ENCODE measurements around the gene SLC26A9. TPM values are rescaled to one million over a fixed set of nuclear protein-coding genes. Genes with fewer than 3 reads are reported as not detected.
A peak's percentile ranks its signal among the peaks of the same experiment; 100 is the strongest.

SLC26A9 gene
- total and polyA plus RNA-seq, 2 of the 4 experiments (the other 2 are of a cell fraction): not detected

GRCh38 chr1:205972491-205973168 lies 29.4 kb upstream of the SLC26A9 start:
- ChIA-PET CTCF (no interaction called here), POLR2A (ENCODE audit: unreplicated experiment) (no interaction called here)
- TF ChIP-seq CTCF (conservative IDR thresholded peaks at IDR 0.05; ENCODE audit: low read depth, low read length): no peak
- no peak for TF ChIP-seq RCOR1 (IDR thresholded peaks at IDR 0.05; ENCODE audit: insufficient replicate concordance, low read length)
- Histone ChIP-seq H3K18ac (ENCODE audit: low read depth, low read length) (no peak overlapping the region), H4K8ac (ENCODE audit: low read depth in 2 of 2, low read length in 2 of 2) (no peak overlapping the region), H2BK15ac (ENCODE audit: low read depth, low read length) (no peak overlapping the region), H2AK9ac (replicated peaks; ENCODE audit: low read depth, low read length, poor library complexity) (peak overlapping the region; percentile 17), H3K36me3 (ENCODE audit: control insufficient read depth, insufficient read depth, low read length) (no peaks in the 10 kb centered on the region), H3K56ac (ENCODE audit: extremely low read depth, insufficient read depth, low read length) (no peak overlapping the region), H3K9me1 (ENCODE audit: insufficient read depth, low read length) (peaks cover 27% of the 10 kb centered on the region), H4K20me1 (ENCODE audit: insufficient read depth, low read length) (no peaks in the 10 kb centered on the region; the same call in 1 of the 2 replicates), H3K4me2 (ENCODE audit: low read depth, low read length) (no peak overlapping the region), H3K4ac (ENCODE audit: low read depth, low read length) (no peak overlapping the region; the same call in 1 of the 2 replicates), H2AK5ac (ENCODE audit: low read depth, low read length) (peak overlapping the region; percentile 43; the same call in 1 of the 2 replicates), H3K4me3 (ENCODE audit: insufficient read depth, low read depth, low read length) (no peak overlapping the region), H4K91ac (ENCODE audit: insufficient read depth, low read depth, low read length) (no peak overlapping the region), H3K23ac (ENCODE audit: low read depth, low read length) (peak overlapping the region; percentile 50; the same call in 1 of the 2 replicates), H3K9me3 (ENCODE audit: control insufficient read depth, insufficient read depth, low read length) (no peaks in the 10 kb centered on the region), H2AFZ (replicated peaks; ENCODE audit: low read length, poor library complexity) (peak overlapping the region; percentile 64), H2BK5ac (ENCODE audit: low read depth, low read length, poor library complexity, severe bottlenecking) (peak overlapping the region; percentile 54), H3K79me1 (ENCODE audit: low read depth in 1 of 2, low read length in 2 of 2) (no peaks in the 10 kb centered on the region), H2BK20ac (ENCODE audit: low read depth, low read length) (no peak overlapping the region), H2BK120ac (ENCODE audit: low read depth, low read length) (no peak overlapping the region), H3K14ac (replicated peaks; ENCODE audit: low read depth, low read length) (peak overlapping the region; percentile 57; the same call in 1 of the 2 replicates), H3K9ac (ENCODE audit: low read depth, low read length) (no peak overlapping the region), H3K27me3 (ENCODE audit: control insufficient read depth, insufficient read depth, low read length) (peaks cover 10% of the 10 kb centered on the region), H3K4me1 (ENCODE audit: control insufficient read depth, insufficient read depth, low read length) (no peaks in the 10 kb centered on the region), H4K5ac (ENCODE audit: low read depth, low read length) (no peak overlapping the region), H3K27ac (ENCODE audit: insufficient read depth, low read length) (no peak overlapping the region)
- no peak for ATAC-seq (ENCODE audit: low read depth)
- DNase-seq: no peak
- in situ Hi-C loops (cut with MboI; ENCODE audit: low sequenced_read_pairs) (no loop called here), dilution Hi-C loops (cut with HindIII; ENCODE audit: low sequenced_read_pairs, unreplicated experiment) (no loop called here), intact Hi-C loops (cut with micrococcal nuclease) (loop anchor here (10.0 kb wide), 1 partner anchor 378 kb away; no protein-coding TSS in a partner anchor)
- 65 to 100% methylated on average over 2 to 8 of the region's 11 CpGs for WGBS, 2 experiments (ENCODE audit: extremely low coverage in 2 of 2, insufficient read length in 1 of 2)
- BruUV-seq (replicated peaks): no TSS peak
